GM23248 (cell line): Measurements from ENCODE around the gene GLT1D1. TPM values are rescaled to one million over a fixed set of nuclear protein-coding genes. Genes with fewer than 3 reads are reported as not detected.

ENCODE experiments used
- DNase-seq: peaks from one replicate; pipeline ENCODE4 v3.0.0-alpha.2; 2015
- H2AFZ ChIP-seq: fragments of 200-600 bp; sonication (generic); 2 replicates; pipeline ENCODE4 v1.6.1; 2016; ENCODE audit warnings: antibody characterized with exemption
- H3F3A ChIP-seq: fragments of 200-600 bp; sonication (generic); 2 replicates; pipeline ENCODE4 v1.6.1; 2016; ENCODE audit warnings: mild to moderate bottlenecking, antibody characterized with exemption, mixed run types; ENCODE audit not compliant: insufficient read depth
- H3K27ac ChIP-seq: fragments of 200-600 bp; sonication (generic); 2 replicates; pipeline ENCODE4 v1.5.1; 2016; ENCODE audit warnings: mild to moderate bottlenecking
- H3K27me3 ChIP-seq: fragments of 200-600 bp; sonication (generic); replicated peaks from 2 replicates; pipeline ENCODE4 v1.6.1; 2016; ENCODE audit warnings: mild to moderate bottlenecking; ENCODE audit not compliant: insufficient read depth
- H3K36me3 ChIP-seq: fragments of 200-600 bp; sonication (generic); 2 replicates; pipeline ENCODE4 v1.6.1; 2016; ENCODE audit warnings: low read depth, mild to moderate bottlenecking
- H3K4me1 ChIP-seq: fragments of 200-600 bp; sonication (generic); 2 replicates; pipeline ENCODE4 v1.6.1; 2016; ENCODE audit warnings: mild to moderate bottlenecking; ENCODE audit not compliant: insufficient read depth
- H3K4me2 ChIP-seq: fragments of 200-600 bp; sonication (generic); one replicate; pipeline ENCODE4 v1.6.1; 2016; ENCODE audit warnings: mild to moderate bottlenecking; ENCODE audit not compliant: unreplicated experiment
- H3K4me3 ChIP-seq: fragments of 200-600 bp; sonication (generic); 2 replicates; pipeline ENCODE4 v1.5.1; 2016; ENCODE audit warnings: mild to moderate bottlenecking
- H3K79me2 ChIP-seq: fragments of 200-600 bp; sonication (generic); 2 replicates; pipeline ENCODE4 v1.6.1; 2016; ENCODE audit warnings: mild to moderate bottlenecking; ENCODE audit not compliant: insufficient read depth
- H3K9ac ChIP-seq: fragments of 200-600 bp; sonication (generic); 2 replicates; pipeline ENCODE4 v1.6.1; 2016; ENCODE audit warnings: mild to moderate bottlenecking
- H3K9me2 ChIP-seq: fragments of 200-600 bp; sonication (generic); 2 replicates; pipeline ENCODE4 v1.6.1; 2016; ENCODE audit warnings: mixed run types, mild to moderate bottlenecking, moderate library complexity; ENCODE audit not compliant: insufficient read depth
- H3K9me3 ChIP-seq: fragments of 200-600 bp; sonication (generic); one replicate; pipeline ENCODE4 v1.6.1; 2017; ENCODE audit warnings: low read depth
- H4K20me1 ChIP-seq: fragments of 200-600 bp; sonication (generic); 2 replicates; pipeline ENCODE4 v1.6.0; 2016; ENCODE audit not compliant: insufficient read depth
- EZH2 ChIP-seq: fragments of 200-600 bp; sonication (generic); IDR thresholded peaks from 2 replicates; pipeline ENCODE4 v1.6.1; 2018; ENCODE audit warnings: antibody characterized with exemption, mild to moderate bottlenecking; ENCODE audit not compliant: insufficient read depth, poor library complexity, severe bottlenecking
- EZH2phosphoT487 ChIP-seq: fragments of 200-600 bp; sonication (generic); IDR thresholded peaks from 2 replicates; pipeline ENCODE4 v1.6.1; 2018; ENCODE audit warnings: antibody characterized with exemption, moderate library complexity, mild to moderate bottlenecking, low read depth; ENCODE audit not compliant: insufficient read depth
- WGBS, 2 experiments: methylation state at CpG; one replicate each; pipeline ENCODE4 v1.1.6; 2015 to 2017; ENCODE audit warnings: low lambda C conversion rate in 2 of 2, low coverage in 1 of 2; ENCODE audit errors: missing lambda C conversion rate in 2 of 2; 5-methylcytosine and 5-hydroxymethylcytosine counted together
- in situ Hi-C: fragments of 300-500 bp; cut with MboI; formaldehyde crosslinking; loops from 2 replicates; pipeline ENCODE4 v1.15.0; 2020
- polyA plus RNA-seq: library from polyadenylated mRNA; unstranded; fragments of >200 nt; fragmentation: Nextera tagmentation; extraction: Ambion mirVana; gene quantifications from 2 replicates; pipeline ENCODE4 v1.2.1, GENCODE V29; 2016
- total RNA-seq: library from RNA; depleted of rRNA; stranded (reverse); fragments of >200 nt; shearing (Covaris generic); gene quantifications from 2 replicates; pipeline ENCODE4 v1.2.3, GENCODE V29; 2014

The GLT1D1 gene
- total and polyA plus RNA-seq, 2 experiments from 2014 or later = not detected

- DNase-seq = no peak
- 45 to 50% methylated on average over 11 of the region's 11 CpGs for WGBS, 2 experiments
- Histone ChIP-seq H3K4me3 (no peak overlapping the region), H3K9me3 (no peaks in the 10 kb centered on the region), H3K4me1 (no peaks in the 10 kb centered on the region), H3K27ac (no peak overlapping the region), H3K9ac (no peak overlapping the region), H3F3A (no peaks in the 10 kb centered on the region), H2AFZ (no peak overlapping the region), H3K9me2 (no peaks in the 10 kb centered on the region), H3K4me2 (no peak overlapping the region), H3K27me3 (no peaks in the 10 kb centered on the region), H4K20me1 (no peaks in the 10 kb centered on the region), H3K79me2 (no peaks in the 10 kb centered on the region), H3K36me3 (no peaks in the 10 kb centered on the region)
- no peak for TF ChIP-seq EZH2phosphoT487
- TF ChIP-seq EZH2 = no peak
- in situ Hi-C loops = no loop called here
Observed at GRCh38 chr12:128942960-128943477, 89.7 kb downstream of the GLT1D1 start.

- in situ Hi-C loops = no loop called here
- TF ChIP-seq EZH2phosphoT487 (no peak), EZH2 (no peak)
Observed at GRCh38 chr12:128944956-128945355, 91.7 kb downstream of the GLT1D1 start.

DNA sequence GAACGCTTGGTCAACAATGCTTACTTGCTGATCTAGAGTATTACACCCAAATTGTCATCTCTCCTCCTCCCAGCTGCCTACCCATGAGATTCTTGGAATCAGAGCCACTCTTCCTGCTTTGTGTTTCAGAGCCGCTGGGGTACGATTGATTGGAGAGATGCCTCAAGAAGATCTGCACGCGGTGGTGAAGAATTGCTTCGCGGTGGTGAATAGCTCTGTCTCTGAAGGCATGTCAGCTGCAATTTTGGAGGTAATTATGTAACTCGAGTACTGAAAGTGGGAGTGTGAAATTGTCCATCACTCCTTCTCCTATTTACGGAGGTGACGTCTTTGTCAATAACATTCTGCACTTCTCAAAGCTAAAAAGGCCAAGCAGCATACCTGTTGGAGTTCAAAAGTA is 93.9 kb downstream of the GLT1D1 start:
- in situ Hi-C loops = no loop called here
- H3K79me2 ChIP-seq = no peaks in the 10 kb centered on the region
- H3K9me3 ChIP-seq = no peaks in the 10 kb centered on the region
- no peak overlapping the region for H3K4me3 ChIP-seq
- H3K36me3 ChIP-seq = no peaks in the 10 kb centered on the region
- TF ChIP-seq EZH2phosphoT487 (no peak), EZH2 (no peak)
- H3K9ac ChIP-seq = no peak overlapping the region
- 13 to 16% methylated on average over 10 of the region's 10 CpGs for WGBS, 2 experiments
- H3K9me2 ChIP-seq = no peaks in the 10 kb centered on the region
- H3K27me3 ChIP-seq = no peaks in the 10 kb centered on the region
- no peak overlapping the region for H2AFZ ChIP-seq
- no peaks in the 10 kb centered on the region for H4K20me1 ChIP-seq
- H3K27ac ChIP-seq = no peak overlapping the region
- no peak for DNase-seq
- no peaks in the 10 kb centered on the region for H3K4me1 ChIP-seq
- no peaks in the 10 kb centered on the region for H3F3A ChIP-seq
- no peak overlapping the region for H3K4me2 ChIP-seq

More at GRCh38 chr12:128944956-128945355, 91.7 kb downstream of the GLT1D1 start:
- Histone ChIP-seq H3K9me2 (no peaks in the 10 kb centered on the region), H3K4me1 (no peaks in the 10 kb centered on the region), H3K9me3 (no peaks in the 10 kb centered on the region), H3K36me3 (no peaks in the 10 kb centered on the region), H4K20me1 (no peaks in the 10 kb centered on the region), H2AFZ (no peak overlapping the region), H3K27ac (no peak overlapping the region), H3K79me2 (no peaks in the 10 kb centered on the region), H3F3A (no peaks in the 10 kb centered on the region), H3K9ac (no peak overlapping the region), H3K4me3 (no peak overlapping the region), H3K27me3 (no peaks in the 10 kb centered on the region), H3K4me2 (no peak overlapping the region)
- 71 to 73% methylated on average over 27 of the region's 27 CpGs for WGBS, 2 experiments
- no peak for DNase-seq

DNA sequence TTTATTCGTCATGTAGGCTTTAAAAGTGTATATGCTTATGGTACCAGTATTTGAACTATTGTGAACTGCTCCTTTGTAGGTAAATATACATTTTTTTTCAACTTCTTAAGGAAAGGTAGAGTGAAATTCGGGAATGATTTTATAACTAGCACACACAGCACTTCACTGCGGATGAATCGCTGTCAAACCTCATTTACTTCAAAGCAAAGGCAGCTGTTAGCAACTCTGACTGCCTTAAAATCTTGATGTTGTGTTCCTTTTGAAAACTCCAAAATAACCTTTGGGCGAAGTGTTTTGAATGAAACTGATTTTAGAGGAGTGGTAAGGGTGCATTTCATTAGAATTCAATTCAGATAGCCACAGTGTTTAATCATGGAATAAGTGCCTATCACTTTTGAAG is 95.8 kb downstream of the GLT1D1 start:
- Histone ChIP-seq H3K36me3 (no peaks in the 10 kb centered on the region), H3F3A (no peaks in the 10 kb centered on the region), H3K79me2 (no peaks in the 10 kb centered on the region), H3K9ac (no peak overlapping the region), H3K9me2 (no peaks in the 10 kb centered on the region), H3K27me3 (no peaks in the 10 kb centered on the region), H3K9me3 (no peaks in the 10 kb centered on the region), H3K4me3 (no peak overlapping the region), H3K27ac (no peak overlapping the region), H4K20me1 (no peaks in the 10 kb centered on the region), H3K4me2 (no peak overlapping the region), H2AFZ (no peak overlapping the region), H3K4me1 (no peaks in the 10 kb centered on the region)
- no peak for DNase-seq
- WGBS, 2 experiments = 28 to 32% methylated on average over 5 of the region's 5 CpGs
- TF ChIP-seq EZH2phosphoT487 = no peak
- TF ChIP-seq EZH2 = no peak
- in situ Hi-C loops = no loop called here

DNA sequence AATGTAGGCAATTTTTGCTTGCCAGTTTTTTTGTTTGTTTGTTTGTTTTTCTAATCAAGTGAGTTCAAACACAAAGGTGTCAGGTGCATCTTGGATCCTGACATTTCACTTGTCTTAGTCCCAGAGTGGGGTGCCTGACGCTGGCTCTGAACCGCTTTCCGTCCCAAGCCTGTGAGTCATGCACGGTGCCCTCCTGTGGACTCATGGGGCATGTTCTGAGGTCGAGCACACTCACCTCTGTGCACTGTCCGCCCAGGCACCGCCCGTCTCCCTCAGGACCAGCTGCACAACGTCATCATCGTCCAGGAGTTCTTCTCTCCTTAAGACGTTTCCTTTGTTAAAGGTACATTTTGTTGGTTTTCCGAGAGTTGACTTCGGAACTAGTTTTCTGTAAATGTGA is 98.2 kb downstream of the GLT1D1 start:
- no peak for TF ChIP-seq EZH2
- no peak for TF ChIP-seq EZH2phosphoT487
- in situ Hi-C loops = no loop called here

More for the DNA sequence above, 98.2 kb downstream of the GLT1D1 start:
- no peak for DNase-seq
- H3K9me3 ChIP-seq = no peaks in the 10 kb centered on the region
- H3K4me2 ChIP-seq = no peak overlapping the region
- no peaks in the 10 kb centered on the region for H3K79me2 ChIP-seq
- H3K4me3 ChIP-seq = no peak overlapping the region
- 52 to 53% methylated on average over 13 of the region's 13 CpGs for WGBS, 2 experiments
- H3F3A ChIP-seq = no peaks in the 10 kb centered on the region
- H3K9me2 ChIP-seq = no peaks in the 10 kb centered on the region
- H3K4me1 ChIP-seq = no peaks in the 10 kb centered on the region
- no peak overlapping the region for H3K9ac ChIP-seq
- no peak overlapping the region for H2AFZ ChIP-seq
- no peak overlapping the region for H3K27ac ChIP-seq
- no peaks in the 10 kb centered on the region for H3K27me3 ChIP-seq
- no peaks in the 10 kb centered on the region for H3K36me3 ChIP-seq
- H4K20me1 ChIP-seq = no peaks in the 10 kb centered on the region
